ENCODE results near the gene MKNK1.

Gene MKNK1

GRCh38 chr1:46520063-46520911 is 83.8 kb downstream of the MKNK1 start:
- peak; percentile 52 for DNase-seq

- DNase-seq: no peak
These were observed 84.9 kb downstream of the MKNK1 start for GRCh38 chr1:46519209-46519608.

GRCh38 chr1:46517932-46518498 is 86.1 kb downstream of the MKNK1 start:
- no peak for DNase-seq

GRCh38 chr1:46517010-46517600 is 87.0 kb downstream of the MKNK1 start:
- DNase-seq: no peak

GRCh38 chr1:46516200-46516950 is 87.7 kb downstream of the MKNK1 start:
- DNase-seq: no peak

GRCh38 chr1:46515576-46515975 is 88.5 kb downstream of the MKNK1 start:
- DNase-seq: no peak

- no peak for DNase-seq
These were observed 90.5 kb downstream of the MKNK1 start for GRCh38 chr1:46513536-46513935.

GRCh38 chr1:46512792-46513190 is 91.3 kb downstream of the MKNK1 start:
- no peak for DNase-seq

GRCh38 chr1:46512135-46512791 is 91.8 kb downstream of the MKNK1 start:
- DNase-seq: no peak

GRCh38 chr1:46510998-46511365 is 93.1 kb downstream of the MKNK1 start:
- no peak for DNase-seq

- no peak for DNase-seq
These were observed 93.6 kb downstream of the MKNK1 start for GRCh38 chr1:46510341-46510997.

- DNase-seq: peak; percentile 64
These were observed 95.3 kb downstream of the MKNK1 start for GRCh38 chr1:46508757-46509156.

All from HCEC 1CT (cell line).